Prostate gland (tissue), 2 donors: Measurements from ENCODE around the gene ZXDC. TPM values are rescaled to one million over a fixed set of nuclear protein-coding genes. Genes with fewer than 3 reads are reported as not detected.

Experiments used
- DNase-seq: peaks from one replicate; pipeline ENCODE4 v3.0.0-alpha.2; 2019; ENCODE audit warnings: low spot score
- H3K27ac ChIP-seq, 2 donors: fragments of 200-600 bp; sonication (generic); 2 replicates each; pipeline ENCODE4 v1.5.1; 2017 to 2019
- H3K27me3 ChIP-seq: fragments of 200-600 bp; sonication (generic); replicated peaks from 2 replicates; pipeline ENCODE4 v1.5.1; 2019; ENCODE audit not compliant: insufficient read depth
- H3K36me3 ChIP-seq, 2 donors: fragments of 200-600 bp; sonication (generic); 1 replicate in 1 of 2; 2 replicates in 1 of 2; pipeline versions ENCODE4 v1.5.1 to v1.8.1; 2017 to 2019
- H3K4me1 ChIP-seq: fragments of 200-600 bp; sonication (generic); replicated peaks from 2 replicates; pipeline ENCODE4 v1.5.1; 2019
- H3K4me3 ChIP-seq, 2 donors: fragments of 200-600 bp; sonication (generic); 2 replicates each; pipeline ENCODE4 v1.5.1; 2017 to 2019
- H3K9me3 ChIP-seq: fragments of 200-600 bp; sonication (generic); 2 replicates; pipeline ENCODE4 v1.5.1; 2017
- CTCF ChIP-seq, 4 experiments: fragments of 200-600 bp in 2 of 4; fragments of 450-650 bp in 2 of 4; sonication (generic) in 2 of 4; IDR thresholded peaks; 1 replicate in 3 of 4; 2 replicates in 1 of 4; pipeline ENCODE4 v1.5.1; 2016 to 2019; ENCODE audit warnings: antibody characterized with exemption in 4 of 4, mild to moderate bottlenecking in 2 of 4, moderate library complexity in 2 of 4
- POLR2A ChIP-seq: fragments of 450-650 bp; IDR thresholded peaks from one replicate; pipeline ENCODE4 v1.6.1; 2016; ENCODE audit warnings: antibody characterized with exemption, mild to moderate bottlenecking
- POLR2AphosphoS5 ChIP-seq: sonication (generic); formaldehyde crosslinking; IDR thresholded peaks from one replicate; pipeline ENCODE4 v1.6.1; 2017; ENCODE audit warnings: antibody characterized with exemption
- WGBS: methylation state at CpG from one replicate; pipeline ENCODE4 v1.1.5; 2018; 5-methylcytosine and 5-hydroxymethylcytosine counted together
- intact Hi-C: fragments of 100-400 bp; cut with DNase I; formaldehyde crosslinking; loops from one replicate; pipeline ENCODE4 v1.14.2; 2022
- total RNA-seq, 2 donors: library from RNA; depleted of rRNA; stranded (reverse); fragments of >200 nt; gene quantifications; one replicate each; pipeline ENCODE4 v1.1.0, GENCODE V29; 2016

Gene ZXDC
- total RNA-seq, 2 donors from 2014 or later, result 47.7 to 87.0 TPM

DNA sequence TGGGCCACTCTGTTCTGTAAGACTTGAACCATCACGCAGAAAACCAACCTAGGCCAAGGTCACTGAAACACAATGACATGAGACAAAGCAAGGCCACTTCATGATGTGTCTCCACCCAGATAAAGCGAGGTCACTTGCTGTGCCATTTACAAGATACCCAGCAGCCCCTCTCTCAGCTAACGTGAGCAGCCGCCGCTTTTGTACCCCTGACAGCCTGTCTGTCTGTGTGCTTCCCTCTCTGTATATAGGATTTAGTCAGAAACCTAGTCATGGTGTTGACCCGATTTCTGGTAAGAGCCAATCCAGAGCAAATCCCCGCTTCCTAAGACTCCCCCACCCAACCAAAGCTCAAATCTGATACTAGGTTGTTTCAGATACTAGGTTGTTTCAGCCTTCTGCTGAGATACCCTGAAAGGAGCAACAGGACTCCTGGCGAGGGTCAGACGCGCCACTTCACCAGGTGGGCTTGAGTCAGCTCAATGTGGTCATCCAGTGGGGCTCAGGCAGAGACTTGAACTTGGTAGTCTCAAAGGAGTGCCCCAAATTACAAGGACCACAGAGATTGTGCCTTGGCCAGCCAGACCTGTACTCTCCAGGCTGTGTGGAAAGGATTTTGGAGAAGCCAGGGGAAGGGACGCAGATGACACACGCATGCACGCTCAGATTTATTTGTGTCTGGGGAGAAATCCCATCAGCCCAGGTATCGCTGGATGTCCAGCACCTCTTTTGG is 3.1 kb upstream of the ZXDC start:
- Histone ChIP-seq H3K4me3 (no peak overlapping the region), H3K27me3 (no peaks in the 10 kb centered on the region), H3K27ac (no peak overlapping the region), H3K9me3 (no peaks in the 10 kb centered on the region), H3K36me3 (no peaks in the 10 kb centered on the region), H3K4me1 (peaks cover 2% of the 10 kb centered on the region)
- no peak for DNase-seq
- TF ChIP-seq POLR2A (no peak), CTCF (IDR thresholded peaks at IDR 0.05) (no peak)
- intact Hi-C loops, result no loop called here
- WGBS, result 93% methylated on average over 14 of the region's 14 CpGs

GRCh38 chr3:126477061-126477380 is 1.3 kb upstream of the ZXDC start:
- Histone ChIP-seq H3K4me3 (no peak overlapping the region), H3K36me3 (no peaks in the 10 kb centered on the region), H3K4me1 (peaks cover 15% of the 10 kb centered on the region), H3K27me3 (no peaks in the 10 kb centered on the region), H3K27ac (peak overlapping the region in 1 of 2 donors; percentile 91), H3K9me3 (no peaks in the 10 kb centered on the region)
- intact Hi-C loops, result no loop called here
- no peak for DNase-seq
- TF ChIP-seq POLR2A, result no peak
- 55% methylated on average over 4 of the region's 4 CpGs for whole genome bisulfite sequencing

GRCh38 chr3:126476166-126477060 is 722 bp upstream of the ZXDC start:
- TF ChIP-seq CTCF (IDR thresholded peaks at IDR 0.05) (no peak), POLR2AphosphoS5 (peak; percentile 24), POLR2A (peak; percentile 65)
- H3K9me3 ChIP-seq, result no peaks in the 10 kb centered on the region
- H3K36me3 ChIP-seq, result no peaks in the 10 kb centered on the region
- DNase-seq, result peak; percentile 54
- WGBS, result 13% methylated on average over 47 of the region's 66 CpGs
- peaks cover 15% of the 10 kb centered on the region for H3K4me1 ChIP-seq
- H3K27me3 ChIP-seq, result no peaks in the 10 kb centered on the region
- intact Hi-C loops, result no loop called here
- H3K4me3 ChIP-seq, result peak overlapping the region; percentile 46 to 69
- H3K27ac ChIP-seq, result peak overlapping the region; percentile 91 to 92

DNA sequence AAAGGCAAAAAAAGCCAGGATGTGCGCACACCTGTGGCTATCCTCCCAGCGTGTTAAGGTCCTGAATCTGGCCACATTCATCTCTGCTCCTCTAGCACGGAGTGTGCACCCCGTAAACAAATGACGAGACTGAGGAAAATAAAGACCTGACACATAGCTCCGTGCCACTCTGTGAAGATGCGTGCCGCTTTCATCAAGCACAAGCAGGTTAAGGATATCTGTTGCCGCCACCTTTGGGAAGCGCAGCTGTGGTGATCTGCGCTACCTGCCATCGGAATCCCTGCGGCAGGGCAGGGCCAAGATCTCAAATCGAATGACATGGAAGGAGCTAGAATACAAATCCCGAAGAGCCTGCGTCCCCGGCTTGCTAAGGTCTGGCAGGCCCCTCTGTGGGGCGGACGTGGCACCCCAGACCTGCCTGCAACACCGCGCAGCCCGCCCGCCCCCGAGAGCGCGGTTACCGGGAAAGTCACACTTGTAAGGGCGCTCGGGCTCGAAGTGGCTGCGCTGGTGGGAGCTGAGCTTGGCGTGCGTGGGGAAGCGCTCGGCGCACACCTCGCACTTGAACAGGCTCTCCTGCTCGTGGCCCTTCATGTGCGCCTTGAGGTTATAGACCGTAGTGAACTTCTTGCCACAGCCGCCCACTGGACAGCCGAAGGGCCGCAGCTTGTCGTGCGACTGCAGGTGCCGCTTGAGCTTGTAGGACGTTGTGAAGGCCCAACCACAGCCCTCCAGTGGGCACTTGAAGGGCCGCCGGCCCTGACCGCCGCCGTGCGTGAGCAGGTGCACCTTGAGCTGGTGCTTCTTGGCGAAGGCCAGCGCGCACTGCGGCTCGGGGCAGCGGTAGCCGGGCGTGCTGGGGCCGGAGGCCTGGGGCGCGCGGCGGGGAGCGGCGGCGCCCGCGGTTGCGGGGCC is 936 bp downstream of the ZXDC start:
- Histone ChIP-seq H3K27me3 (no peaks in the 10 kb centered on the region), H3K4me1 (peaks cover 15% of the 10 kb centered on the region), H3K36me3 (peaks cover 0 to 3% of the 10 kb centered on the region in 2 donors), H3K4me3 (peak overlapping the region; percentile 69 to 71), H3K27ac (peak overlapping the region; percentile 86 to 92), H3K9me3 (no peaks in the 10 kb centered on the region)
- intact Hi-C loops, result loop anchor here (5.0 kb wide), 1 partner anchor 212 kb away; no protein-coding TSS in a partner anchor
- TF ChIP-seq POLR2AphosphoS5 (no peak), POLR2A (peak; percentile 21), CTCF (IDR thresholded peaks at IDR 0.05) (no peak)
- peak; percentile 16 for DNase-seq
- WGBS, result 7% methylated on average over 38 of the region's 72 CpGs
